HG03520 (cell line): ENCODE data around the gene BTRC.
"Not testable (repeated sequence)": the region's sequence is repeated elsewhere in the genome, so short reads cannot be mapped to it uniquely, and the experiment has no call there.

ENCODE experiments used
- ATAC-seq: cut with Tn5 transposase; IDR thresholded peaks from one replicate; pipeline ENCODE4 v1.9.1; 2021; ENCODE audit warnings: mild to moderate bottlenecking, moderate library complexity; ENCODE audit not compliant: unreplicated experiment

BTRC gene

DNA sequence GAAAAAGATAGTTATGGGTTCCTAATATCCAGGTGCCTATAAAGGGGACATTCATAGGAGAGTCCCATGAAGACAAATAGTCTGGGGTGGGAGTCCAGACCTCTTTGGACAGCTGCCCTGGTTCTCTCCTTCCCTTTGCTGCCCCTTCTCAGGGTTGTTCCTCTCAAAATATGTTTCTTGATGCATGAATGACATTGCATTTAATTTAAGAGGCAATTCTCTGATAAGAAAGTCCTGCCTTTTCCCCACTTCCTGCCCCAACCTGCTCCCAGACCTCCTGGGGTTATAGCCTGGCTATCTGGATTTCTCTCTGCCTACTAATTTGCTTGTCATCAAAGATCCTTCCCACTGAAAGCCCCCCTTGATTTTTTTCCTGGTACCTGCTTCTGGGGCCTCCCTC, 12.5 kb upstream of the BTRC start:
- ATAC-seq, result no peak

DNA sequence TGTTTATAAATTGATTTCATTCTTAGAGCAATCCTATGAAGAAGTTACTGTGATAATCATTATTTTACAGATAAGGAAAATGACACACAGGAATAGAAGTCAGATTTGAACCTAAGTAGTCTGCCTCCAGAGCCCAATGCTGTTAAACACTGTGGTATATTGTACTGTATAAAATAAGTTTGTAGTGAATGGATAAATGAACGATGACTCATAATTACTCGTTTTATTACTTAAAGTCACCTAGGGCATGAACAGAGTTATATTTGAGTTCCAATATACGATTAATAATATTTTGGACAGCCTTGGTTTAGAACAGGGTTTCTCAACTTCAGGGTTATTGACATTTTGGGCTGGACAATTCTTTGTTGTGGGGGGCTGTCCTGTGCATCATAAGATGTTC, 7.8 kb upstream of the BTRC start:
- ATAC-seq, result no peak

DNA sequence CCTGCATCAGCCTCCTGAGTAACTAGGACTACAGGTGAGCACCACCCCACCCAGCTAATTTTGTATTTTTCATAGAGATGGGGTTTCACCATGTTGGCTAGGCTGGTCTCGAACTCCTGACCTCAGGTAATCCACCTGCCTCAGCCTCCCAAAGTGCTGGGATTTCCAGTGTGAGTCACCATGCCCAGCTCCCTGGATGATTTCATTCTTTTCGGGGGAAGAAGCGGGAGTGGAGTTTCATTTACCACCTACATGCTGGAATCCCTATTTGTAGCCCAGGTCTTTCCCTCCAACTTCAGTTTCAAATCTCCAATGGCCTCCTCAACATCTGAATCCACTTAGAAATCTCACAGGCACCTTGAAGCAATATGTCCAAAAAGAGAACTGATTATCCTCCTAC, 2.9 kb upstream of the BTRC start:
- no peak for ATAC-seq

DNA sequence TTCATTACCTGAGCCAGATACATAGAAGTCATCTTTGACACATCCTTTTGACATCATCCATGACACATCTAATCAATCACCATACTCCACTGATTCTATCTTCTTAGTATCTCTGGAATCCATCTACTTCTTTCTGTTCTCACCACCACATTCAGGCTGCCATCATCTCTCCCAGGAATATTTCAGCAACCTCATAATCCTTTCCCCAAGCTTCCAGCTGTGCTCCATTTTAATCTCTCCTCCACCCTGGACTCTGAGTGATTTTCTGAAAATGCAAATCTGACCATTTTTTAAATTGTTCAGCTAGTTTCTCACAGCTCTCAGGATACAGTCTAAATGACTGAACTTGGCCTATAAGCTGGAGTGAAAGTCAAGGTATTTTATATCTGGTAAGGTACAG, 2.5 kb upstream of the BTRC start:
- no peak for ATAC-seq

DNA sequence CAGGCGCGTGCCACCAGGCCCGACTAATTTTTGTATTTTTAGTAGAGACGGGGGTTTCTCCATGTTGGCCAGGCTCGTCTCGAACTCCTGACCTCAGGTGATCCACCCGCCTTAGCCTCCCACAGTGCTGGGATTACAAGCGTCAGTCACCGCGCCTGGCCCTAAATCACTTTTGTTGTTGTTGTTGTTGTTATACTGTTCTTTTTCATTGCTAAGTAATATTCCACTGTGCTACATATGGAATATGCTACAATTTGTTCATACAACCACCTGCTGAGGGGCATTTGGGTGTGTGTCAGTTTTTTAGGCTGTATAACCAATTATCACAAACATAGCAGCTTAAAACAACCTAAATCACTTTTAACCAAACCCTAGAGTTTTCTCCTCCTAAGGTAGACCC, 1.1 kb upstream of the BTRC start:
- not testable (repeated sequence) for ATAC-seq

DNA sequence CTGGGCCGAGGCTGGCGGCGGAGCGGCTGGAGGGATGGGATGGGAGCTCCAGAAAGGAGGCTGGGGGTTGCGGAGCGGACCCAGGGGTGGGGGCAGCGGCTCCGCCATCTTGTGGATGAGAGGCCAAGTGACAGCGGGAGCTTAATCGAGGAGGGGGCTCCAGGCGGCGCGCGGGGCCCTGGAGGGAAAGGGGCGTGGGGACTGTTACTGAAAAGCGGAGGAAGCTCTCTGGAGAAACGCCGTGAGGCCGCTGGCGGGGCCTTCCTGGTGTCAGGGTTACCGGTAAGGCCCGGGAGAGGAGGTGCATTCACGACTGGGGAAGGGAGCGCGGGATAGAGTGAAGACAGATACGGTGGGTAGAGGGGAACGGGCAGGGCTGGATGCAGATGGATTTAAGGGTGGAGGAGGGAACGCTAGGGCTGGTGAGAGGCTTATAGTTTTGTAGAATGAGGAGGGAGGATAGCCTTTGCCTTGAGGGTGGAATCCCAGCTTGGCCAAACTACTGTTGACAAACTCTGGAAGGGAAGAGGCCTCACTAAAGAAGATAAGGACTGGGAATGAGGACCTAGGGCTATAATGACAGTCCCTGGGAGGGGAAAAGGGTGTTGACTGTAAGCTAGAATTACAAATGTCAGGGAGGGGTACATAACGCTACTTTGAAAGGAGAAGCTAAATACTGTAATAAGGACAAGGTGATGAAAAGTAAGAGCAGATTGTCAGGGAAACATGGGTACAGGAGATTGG, 535 bp downstream of the BTRC start:
- ATAC-seq, result peak; percentile 20

DNA sequence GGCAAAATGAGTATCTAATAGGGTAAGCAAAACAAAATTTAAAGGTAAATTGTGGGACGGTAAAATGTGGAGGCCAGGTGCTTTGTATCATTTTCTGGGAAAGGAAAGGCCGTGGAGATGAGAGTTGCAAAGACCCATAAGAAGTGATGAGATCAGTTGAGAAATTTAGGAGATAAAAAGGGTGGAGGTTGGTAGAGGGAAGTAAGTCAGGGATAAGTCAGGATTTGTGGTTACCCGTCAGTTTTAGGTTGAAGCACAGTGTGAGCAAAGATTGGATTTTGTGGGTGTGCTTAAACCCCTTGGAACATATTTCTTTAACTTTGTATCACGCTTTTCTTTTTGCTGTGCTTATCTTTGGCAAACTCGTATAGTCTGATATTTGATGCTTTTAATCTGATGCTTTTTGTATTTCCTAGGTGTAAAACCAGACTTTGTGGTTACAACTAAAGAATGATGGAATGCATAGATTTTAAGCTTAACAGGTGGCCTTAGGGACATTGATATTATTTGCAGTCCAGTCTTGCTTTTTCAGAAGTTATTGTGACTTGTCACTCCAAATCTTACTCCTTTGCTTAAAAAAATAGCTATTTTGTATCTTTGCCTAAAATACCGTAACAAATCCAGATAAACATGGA, 1.2 kb downstream of the BTRC start:
- ATAC-seq, result no peak

DNA sequence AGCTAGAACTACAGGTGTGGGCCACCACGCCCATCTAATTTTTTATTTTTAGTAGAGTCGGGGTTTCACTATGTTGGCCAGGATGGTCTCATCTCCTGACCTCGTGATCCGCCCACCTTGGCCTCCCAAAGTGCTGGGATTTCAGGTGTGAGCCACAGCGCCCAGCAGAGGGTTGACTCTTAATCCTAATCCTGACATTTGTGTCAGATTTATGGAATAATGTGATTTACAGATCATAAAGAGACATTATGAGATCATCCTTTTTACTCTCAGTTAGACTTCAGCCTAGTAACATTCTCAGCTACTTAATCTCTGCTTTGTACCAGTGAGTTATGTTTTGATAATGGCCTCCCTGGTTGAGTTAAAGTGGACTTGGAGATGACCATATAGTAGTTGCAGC, 2.2 kb downstream of the BTRC start:
- ATAC-seq, result no peak

DNA sequence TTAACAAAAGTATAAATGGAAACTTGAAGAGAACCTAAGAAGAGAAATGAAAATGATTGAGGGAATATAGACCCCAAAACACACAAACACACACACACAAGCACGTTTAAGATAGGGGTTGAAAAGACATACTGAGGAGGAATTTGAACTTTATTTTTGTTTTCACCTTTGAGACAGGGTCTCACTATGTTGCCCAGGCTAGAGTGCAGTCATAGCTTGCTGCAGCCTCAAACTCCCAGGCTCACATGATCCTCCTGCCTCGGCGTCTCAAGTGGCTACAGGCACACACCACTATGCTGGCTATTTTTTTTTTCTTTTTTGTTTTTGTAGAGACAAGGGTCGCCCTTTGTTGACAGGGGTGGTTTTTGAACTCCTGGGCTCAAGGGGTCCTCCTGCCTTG, 4.0 kb downstream of the BTRC start:
- no peak for ATAC-seq

DNA sequence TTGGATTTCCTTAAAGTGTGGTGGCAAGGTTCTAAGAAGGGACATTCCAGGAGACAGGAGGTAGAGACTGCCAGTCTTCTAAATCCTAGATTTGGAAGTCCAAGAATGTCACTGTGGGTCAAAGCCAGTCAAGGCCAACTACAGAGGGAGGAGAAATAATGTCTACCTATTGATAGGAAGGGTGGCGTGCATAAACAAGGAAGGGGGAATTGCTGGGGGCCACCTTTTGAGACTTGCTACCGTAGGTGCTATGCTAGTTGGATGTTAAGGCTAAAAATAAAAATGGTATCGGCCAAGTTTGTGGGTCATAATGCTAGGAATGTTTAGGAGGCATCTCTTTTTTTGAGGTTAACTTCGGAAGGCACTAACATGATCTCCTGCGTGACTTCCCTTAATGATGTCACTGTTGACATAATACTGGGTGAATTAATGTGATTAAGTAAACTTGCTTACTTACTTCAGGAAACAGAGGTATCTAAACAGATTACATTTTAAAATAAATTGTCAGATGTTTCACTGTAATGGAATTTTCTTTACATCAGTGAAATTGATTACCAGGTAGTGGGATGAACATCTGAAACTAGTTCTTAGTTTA, 4.8 kb downstream of the BTRC start:
- ATAC-seq, result no peak

DNA sequence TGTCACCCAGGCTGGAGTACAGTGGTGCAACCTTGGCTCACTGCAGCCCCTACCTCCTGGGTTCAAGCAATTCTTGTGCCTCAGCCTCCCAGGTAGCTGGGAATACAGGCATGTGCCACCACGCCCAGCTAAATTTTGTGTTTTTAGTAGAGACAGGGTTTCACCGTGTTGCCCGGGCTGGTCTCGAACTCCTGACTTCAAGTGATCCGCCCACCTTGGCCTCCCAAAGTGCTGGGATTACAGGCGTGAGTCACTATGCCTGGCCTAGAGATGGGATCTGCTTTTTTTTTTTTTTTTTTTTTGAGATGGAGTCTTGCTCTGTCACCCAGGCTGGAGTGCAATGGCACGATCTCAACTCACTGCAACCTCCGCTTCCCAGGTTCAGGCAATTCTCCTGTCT, 6.1 kb downstream of the BTRC start:
- not testable (repeated sequence) for ATAC-seq

DNA sequence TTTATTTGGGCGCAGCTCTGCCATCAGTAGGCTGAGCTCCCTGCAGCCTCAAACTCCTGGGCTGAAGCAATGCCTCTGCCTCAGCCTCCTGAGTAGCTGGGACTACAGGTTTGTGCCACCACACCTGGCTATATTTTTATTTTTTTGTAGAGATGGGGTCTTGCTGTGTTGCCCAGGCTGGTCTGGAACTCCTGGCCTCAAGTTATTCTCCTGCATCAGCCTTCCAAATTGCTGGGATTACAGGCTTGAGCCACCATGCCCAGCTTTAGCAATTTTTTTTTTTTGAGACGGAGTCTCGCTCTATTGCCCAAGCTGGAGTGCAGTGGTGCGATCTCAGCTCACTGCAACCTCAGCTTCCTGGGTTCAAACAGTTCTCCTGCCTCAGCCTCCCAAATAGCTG, 6.9 kb downstream of the BTRC start:
- ATAC-seq, result not testable (repeated sequence)

DNA sequence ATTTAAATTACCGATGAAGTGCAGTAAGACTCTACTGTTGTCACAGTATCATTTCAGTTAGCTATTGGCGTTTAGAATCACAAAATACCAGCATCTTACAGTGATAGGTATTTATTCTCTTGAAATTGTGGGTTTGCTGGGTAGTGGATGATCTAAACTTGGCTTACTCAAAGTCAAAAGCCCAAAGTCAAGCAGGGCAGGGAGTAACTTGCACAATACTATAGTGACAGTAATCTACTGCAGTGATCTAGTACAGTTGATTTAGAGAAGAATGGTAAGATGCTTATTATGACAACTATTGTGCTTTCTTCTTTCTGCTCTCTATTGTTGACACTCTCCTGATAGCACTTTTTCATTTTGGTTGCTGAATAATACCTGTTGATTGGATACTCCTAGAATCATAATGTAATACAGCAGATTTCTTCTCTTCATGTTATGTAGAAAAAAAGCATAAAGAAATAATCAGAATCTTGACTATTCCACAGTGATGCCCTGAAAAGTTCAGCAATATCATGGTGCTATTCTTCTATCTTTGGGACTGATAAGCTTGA, 10.0 kb downstream of the BTRC start:
- ATAC-seq, result no peak

DNA sequence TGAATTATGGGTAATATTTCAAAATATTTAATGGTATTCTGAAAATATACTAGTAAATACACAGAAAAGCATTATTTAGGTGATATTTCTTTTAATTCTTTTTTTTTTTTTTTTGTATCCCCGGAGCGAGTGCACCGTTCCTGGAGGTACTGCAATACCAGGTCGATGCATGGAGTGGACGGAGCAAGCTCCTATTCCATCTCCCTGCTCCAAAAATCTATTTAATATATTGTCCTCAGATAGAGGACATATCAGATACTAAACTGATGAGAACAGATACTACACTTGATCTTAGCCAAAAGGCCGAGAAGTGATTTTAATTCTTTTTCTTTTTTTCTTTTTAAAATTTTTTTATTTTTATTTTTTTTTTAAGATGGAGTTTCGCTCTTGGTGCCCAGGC, 10.8 kb downstream of the BTRC start:
- ATAC-seq, result no peak

DNA sequence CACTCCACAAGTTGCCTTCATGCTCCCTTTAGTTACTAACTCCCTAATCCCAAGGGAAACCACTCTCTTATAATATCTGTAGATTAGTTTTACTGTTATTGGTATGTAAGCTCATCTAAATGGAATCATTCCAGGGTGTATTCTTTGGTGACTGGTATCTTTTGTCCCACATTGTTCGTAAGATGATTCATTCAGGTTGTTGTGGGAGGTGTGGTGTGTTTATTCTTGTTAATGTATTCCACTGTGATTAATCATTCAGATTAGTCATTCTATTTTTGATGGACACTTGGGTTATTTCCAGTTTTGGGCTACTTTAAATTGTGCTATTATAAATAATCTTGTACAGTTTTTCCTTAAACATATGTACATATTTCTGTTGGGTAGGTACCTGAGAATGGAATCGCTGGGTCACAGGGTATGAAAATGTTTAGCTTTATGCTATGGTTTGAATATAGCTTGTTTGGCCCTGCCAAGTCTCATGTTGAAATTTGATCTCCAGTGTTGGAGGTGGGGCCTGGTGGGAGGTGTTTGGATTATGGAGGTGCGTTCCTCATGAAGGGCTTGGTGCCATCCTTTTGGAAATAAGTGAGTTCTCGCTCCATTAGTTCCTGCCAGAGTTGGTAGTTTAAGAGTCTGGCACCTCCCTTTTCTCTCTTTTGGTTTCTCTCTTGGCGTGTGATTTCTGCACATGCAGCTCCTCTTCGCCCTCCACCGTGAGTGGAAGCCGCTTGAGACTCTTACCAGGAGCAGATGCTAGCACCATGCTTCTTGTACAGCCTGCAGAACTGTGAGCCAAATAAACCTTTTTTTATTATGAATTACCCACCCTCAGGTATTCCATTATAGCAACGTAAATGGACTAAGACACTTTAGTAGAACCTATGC, 13.8 kb downstream of the BTRC start:
- ATAC-seq, result no peak

DNA sequence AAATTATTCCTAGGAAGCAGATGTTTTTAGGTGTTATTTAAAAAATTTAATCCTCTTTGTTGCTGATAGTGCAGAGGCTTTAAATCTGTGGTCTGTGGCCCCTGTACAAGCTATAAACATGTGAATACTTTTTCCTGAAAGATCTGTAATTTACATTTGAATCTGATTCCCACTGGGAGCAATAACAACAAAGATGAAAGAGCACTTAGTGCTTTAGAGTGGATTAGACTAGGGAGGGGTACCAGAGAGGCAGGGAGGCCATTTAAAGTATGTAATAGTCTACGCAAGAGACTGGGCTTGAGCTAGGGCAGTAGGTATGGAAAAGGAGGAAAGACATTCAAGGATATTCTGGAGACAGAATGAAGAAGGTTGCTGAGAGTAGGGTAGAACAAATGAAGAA, 19.1 kb downstream of the BTRC start:
- ATAC-seq, result no peak

DNA sequence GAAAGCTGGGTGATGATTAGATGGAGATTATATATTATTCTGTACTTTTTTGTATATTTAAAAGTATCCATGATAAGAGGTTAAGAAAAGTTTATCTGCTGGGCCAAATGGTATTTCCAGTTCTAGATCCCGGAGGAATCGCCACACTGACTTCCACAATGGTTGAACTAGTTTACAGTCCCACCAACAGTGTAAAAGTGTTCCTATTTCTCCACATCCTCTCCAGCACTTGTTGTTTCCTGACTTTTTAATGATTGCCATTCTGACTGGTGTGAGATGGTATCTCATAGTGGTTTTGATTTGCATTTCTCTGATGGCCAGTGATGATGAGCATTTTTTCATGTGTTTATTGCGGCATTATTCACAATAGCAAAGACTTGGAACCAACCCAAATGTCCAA, 20.0 kb downstream of the BTRC start:
- not testable (repeated sequence) for ATAC-seq

DNA sequence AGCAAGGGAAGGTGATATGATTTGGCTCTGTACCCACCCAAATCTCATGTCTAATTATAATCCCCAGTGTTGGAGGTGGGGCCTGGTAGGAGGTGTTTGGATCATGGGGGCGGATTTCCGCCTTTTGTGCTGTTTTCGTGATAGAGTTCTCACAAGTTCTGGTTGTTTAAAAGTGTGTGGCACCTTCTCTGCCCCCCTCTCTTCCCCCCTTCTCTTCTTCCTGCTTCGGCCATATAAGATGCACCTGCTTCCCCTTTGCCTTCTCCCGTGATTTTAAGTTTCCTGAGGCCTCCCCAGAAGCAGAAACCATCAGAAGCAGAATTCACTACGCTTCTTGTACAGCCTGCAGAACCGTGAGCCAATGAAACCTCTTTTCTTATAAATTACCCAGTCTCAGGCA, 21.1 kb downstream of the BTRC start:
- ATAC-seq, result no peak

DNA sequence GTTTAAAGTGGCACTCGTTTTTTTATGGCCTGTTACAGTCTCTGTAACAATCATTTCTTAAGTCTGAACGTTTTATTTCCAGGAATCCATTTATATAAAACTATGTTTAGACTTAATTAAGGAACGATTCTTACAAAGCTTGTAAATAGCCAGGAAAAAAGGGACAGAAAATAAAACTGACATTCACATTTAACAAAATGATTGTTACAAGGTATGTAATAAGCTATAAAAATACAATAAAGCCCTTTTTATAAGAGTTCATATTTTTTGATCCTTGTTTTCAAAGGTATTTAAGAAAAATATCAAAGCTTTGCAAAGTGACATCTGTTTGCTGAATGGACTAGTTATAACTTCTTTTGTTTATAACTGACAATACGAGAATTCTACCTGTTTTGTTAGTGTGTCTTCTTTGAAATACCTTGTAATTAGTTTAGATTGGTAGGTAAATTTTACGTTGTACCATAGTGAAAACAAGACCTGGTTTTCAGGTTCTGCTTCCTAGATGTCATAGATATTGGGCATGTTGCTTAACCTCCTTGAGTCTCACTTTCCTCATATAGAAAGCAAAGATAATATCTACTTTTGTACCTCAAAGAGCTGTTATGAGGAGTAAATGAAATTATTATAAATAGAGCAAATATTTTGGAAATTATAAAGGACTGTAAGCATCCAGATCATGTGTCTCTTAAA, 25.8 kb downstream of the BTRC start:
- no peak for ATAC-seq

DNA sequence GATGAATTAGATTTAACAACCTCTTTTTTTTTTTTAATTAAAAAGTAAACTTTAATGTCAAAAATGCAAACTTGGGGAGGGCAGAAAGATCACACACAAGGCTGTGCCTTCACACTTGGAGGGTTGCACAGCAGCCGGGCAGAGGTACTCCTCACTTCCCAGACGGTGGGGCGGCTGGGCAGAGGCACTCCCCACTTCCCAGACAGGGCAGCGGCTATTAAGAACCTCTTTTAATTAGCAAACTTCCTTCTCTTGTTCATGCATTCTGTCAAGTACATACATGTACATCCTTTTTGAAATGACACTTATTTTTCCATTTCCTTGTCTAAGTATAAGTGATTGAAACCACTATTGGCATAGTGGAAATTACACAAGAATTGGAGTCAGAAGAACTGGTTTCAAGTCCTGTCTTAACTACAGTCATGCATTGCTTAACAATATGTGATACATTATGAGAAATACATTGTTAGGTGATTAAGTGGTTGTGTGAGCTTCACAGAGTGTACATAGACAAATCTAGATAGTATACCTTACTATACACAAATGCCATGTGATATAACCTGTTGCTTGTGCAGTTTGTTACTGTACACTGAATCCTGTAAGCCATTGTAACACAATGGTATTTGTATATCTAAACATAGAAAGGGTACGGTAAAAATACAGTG, 26.5 kb downstream of the BTRC start:
- ATAC-seq, result no peak
